Stimulated activated naive CD8-positive, alpha-beta T cell treated with anti-CD3 and anti-CD28 coated beads, Interleukin-15, Interleukin-2, amounts not matched to agents 100 U/mL and 50 U/mL, for 24 hours (primary cell): ENCODE measurements around the gene BRAF.
"Not testable (repeated sequence)": the region's sequence is repeated elsewhere in the genome, so short reads cannot be mapped to it uniquely, and the experiment has no call there.

Source experiments
- ATAC-seq: fragments of 150-1000 bp; cut with Tn5 transposase; one replicate; pipeline ENCODE4 v1.10.0; 2021
- DNase-seq: peaks from one replicate; pipeline ENCODE4 v3.0.0; 2021

Gene BRAF

GRCh38 chr7:140767418-140767817 lies 157.3 kb downstream of the BRAF start:
- ATAC-seq (no peak), DNase-seq (no peak)

- DNase-seq, ATAC-seq: not testable (repeated sequence)
Measured at GRCh38 chr7:140765441-140765840, 159.3 kb downstream of the BRAF start.

- ATAC-seq, DNase-seq: not testable (repeated sequence)
Measured at GRCh38 chr7:140763166-140763565, 161.6 kb downstream of the BRAF start.

GRCh38 chr7:140761375-140761774 lies 163.4 kb downstream of the BRAF start:
- not testable (repeated sequence) for ATAC-seq, DNase-seq

GRCh38 chr7:140754506-140754905 lies 170.2 kb downstream of the BRAF start:
- ATAC-seq (no peak), DNase-seq (no peak)

- no peak for ATAC-seq
Measured at GRCh38 chr7:140752533-140752932, 172.2 kb downstream of the BRAF start.

GRCh38 chr7:140746751-140747150 lies 178.0 kb downstream of the BRAF start:
- DNase-seq, result no peak
- ATAC-seq, result no peak

More at GRCh38 chr7:140752533-140752932, 172.2 kb downstream of the BRAF start:
- no peak for DNase-seq

GRCh38 chr7:140745266-140746058 lies 179.3 kb downstream of the BRAF start:
- no peak for ATAC-seq
- DNase-seq, result no peak

GRCh38 chr7:140744005-140744404 lies 180.7 kb downstream of the BRAF start:
- ATAC-seq (no peak), DNase-seq (no peak)

GRCh38 chr7:140743255-140743654 lies 181.5 kb downstream of the BRAF start:
- DNase-seq, result not testable (repeated sequence)

GRCh38 chr7:140738280-140738679 lies 186.4 kb downstream of the BRAF start:
- ATAC-seq, result no peak
- no peak for DNase-seq

More at GRCh38 chr7:140743255-140743654, 181.5 kb downstream of the BRAF start:
- ATAC-seq, result not testable (repeated sequence)

GRCh38 chr7:140734729-140735128 lies 190.0 kb downstream of the BRAF start:
- no peak for ATAC-seq
- DNase-seq, result no peak

GRCh38 chr7:140734096-140734495 lies 190.6 kb downstream of the BRAF start:
- no peak for ATAC-seq

GRCh38 chr7:140732416-140732815 lies 192.3 kb downstream of the BRAF start:
- ATAC-seq (no peak), DNase-seq (no peak)

More at GRCh38 chr7:140734096-140734495, 190.6 kb downstream of the BRAF start:
- no peak for DNase-seq

- DNase-seq, result no peak
- ATAC-seq, result no peak
Measured at GRCh38 chr7:140726281-140726680, 198.4 kb downstream of the BRAF start.

GRCh38 chr7:140724706-140725105 lies 200.0 kb downstream of the BRAF start:
- DNase-seq (no peak), ATAC-seq (no peak)

GRCh38 chr7:140723574-140723973 lies 201.2 kb downstream of the BRAF start:
- DNase-seq, result no peak
- ATAC-seq, result no peak

GRCh38 chr7:140723006-140723405 lies 201.7 kb downstream of the BRAF start:
- peak; percentile 86 for ATAC-seq

GRCh38 chr7:140722254-140722653 lies 202.5 kb downstream of the BRAF start:
- DNase-seq (no peak), ATAC-seq (no peak)

More at GRCh38 chr7:140723006-140723405, 201.7 kb downstream of the BRAF start:
- DNase-seq, result peak; percentile 33

GRCh38 chr7:140719721-140720120 lies 205.0 kb downstream of the BRAF start:
- DNase-seq (no peak), ATAC-seq (no peak)

- DNase-seq, result no peak
Measured at GRCh38 chr7:140714331-140715040, 210.2 kb downstream of the BRAF start.

GRCh38 chr7:140712392-140712791 lies 212.3 kb downstream of the BRAF start:
- not testable (repeated sequence) for DNase-seq, ATAC-seq

More at GRCh38 chr7:140714331-140715040, 210.2 kb downstream of the BRAF start:
- ATAC-seq, result no peak

GRCh38 chr7:140708764-140709163 lies 216.0 kb downstream of the BRAF start:
- not testable (repeated sequence) for DNase-seq, ATAC-seq
